OCI-LY3 (cell line): ENCODE data around the gene HPS3.

ENCODE experiments used
- H2AFZ ChIP-seq: fragments of 200-600, 300-600 bp; shearing (Covaris generic); 2 replicates; pipeline ENCODE4 v1.6.0; 2014; ENCODE audit warnings: antibody characterized with exemption, low read depth, low read length
- H3K27ac ChIP-seq: fragments of 200-600, 300-600 bp; sonication (generic); 2 replicates; pipeline ENCODE4 v1.5.1; 2014; ENCODE audit warnings: mild to moderate bottlenecking, low read length, moderate library complexity, mixed read lengths
- H3K27me3 ChIP-seq: fragments of 200-600, 300-600 bp; sonication (generic); 2 replicates; pipeline ENCODE4 v1.6.1; 2014; ENCODE audit warnings: low read depth, low read length, mixed read lengths
- H3K36me3 ChIP-seq: fragments of 200-600, 300-600 bp; sonication (generic); replicated peaks from 2 replicates; pipeline ENCODE3; 2014; ENCODE audit warnings: low read depth, low read length, mixed read lengths
- H3K4me1 ChIP-seq: fragments of 300-600, 200-600 bp; sonication (generic); 2 replicates; pipeline ENCODE4 v1.6.1; 2014; ENCODE audit warnings: low read length, mixed read lengths
- H3K4me2 ChIP-seq: fragments of 200-600, 300-600 bp; sonication (generic); 2 replicates; pipeline ENCODE4 v1.6.1; 2014; ENCODE audit warnings: low read length, mixed read lengths
- H3K4me3 ChIP-seq: fragments of 300-600, 200-600 bp; sonication (generic); 2 replicates; pipeline ENCODE4 v1.5.1; 2014; ENCODE audit warnings: antibody characterized with exemption, mild to moderate bottlenecking, low read length, moderate library complexity
- H3K79me2 ChIP-seq: fragments of 300-600, 200-600 bp; shearing (Covaris generic); 2 replicates; pipeline ENCODE4 v1.6.1; 2014; ENCODE audit warnings: mild to moderate bottlenecking, low read length, mixed read lengths
- H3K9ac ChIP-seq: fragments of 300-600, 200-600 bp; shearing (Covaris generic); 2 replicates; pipeline ENCODE4 v1.6.0; 2014; ENCODE audit warnings: mild to moderate bottlenecking, low read length, moderate library complexity
- H3K9me3 ChIP-seq: fragments of 200-600, 300-600 bp; shearing (Covaris generic); 2 replicates; pipeline ENCODE4 v1.6.1; 2014; ENCODE audit warnings: low read length, mixed read lengths; ENCODE audit not compliant: insufficient read depth
- H4K20me1 ChIP-seq: fragments of 200-600, 300-600 bp; sonication (generic); 2 replicates; pipeline ENCODE4 v1.6.1; 2016; ENCODE audit warnings: low read length, mixed read lengths; ENCODE audit not compliant: insufficient read depth
- EZH2phosphoT487 ChIP-seq: fragments of 200-600 bp; shearing (Covaris generic); IDR thresholded peaks from 2 replicates; pipeline ENCODE4 v1.6.1; 2018; ENCODE audit warnings: antibody characterized with exemption, mixed run types, low read depth
- TF ChIP-seq, protein P1 (sequence below): fragments of 200-600, 300-600 bp; sonication (generic); IDR thresholded peaks from 2 replicates; pipeline ENCODE4 v1.5.1; 2014; ENCODE audit warnings: antibody characterized with exemption, low read length, low read depth

HPS3 gene

DNA sequence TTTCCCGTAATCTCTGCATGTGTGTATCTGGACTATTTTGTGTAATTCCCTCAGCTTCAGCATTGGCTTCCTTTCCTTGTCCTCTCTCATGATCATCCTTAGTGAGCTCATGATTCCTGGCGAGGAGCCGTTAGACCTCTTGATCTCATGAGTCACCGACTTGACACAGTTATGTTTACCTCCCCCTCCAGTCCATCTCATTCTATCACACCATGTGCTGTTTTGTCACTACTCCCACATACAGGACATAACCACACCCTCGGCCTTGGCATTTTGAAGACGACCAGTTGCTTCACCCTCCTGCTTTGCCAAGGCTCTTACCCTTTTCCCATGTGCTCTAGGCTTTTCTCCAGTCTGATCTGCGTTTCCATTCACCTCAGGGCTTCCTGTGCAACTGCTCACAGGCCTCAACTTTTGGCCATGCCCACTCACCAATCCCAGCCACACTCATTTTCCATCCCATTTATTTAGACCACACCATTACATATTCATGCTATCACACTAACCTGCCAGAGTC is 50.7 kb downstream of the HPS3 start:
- Histone ChIP-seq H3K79me2 (no peaks in the 10 kb centered on the region), H3K36me3 (peaks cover 7% of the 10 kb centered on the region), H3K4me2 (no peak overlapping the region), H3K27me3 (no peaks in the 10 kb centered on the region), H3K4me3 (no peak overlapping the region), H3K4me1 (no peaks in the 10 kb centered on the region), H3K27ac (no peak overlapping the region), H3K9me3 (no peaks in the 10 kb centered on the region), H2AFZ (no peak overlapping the region), H3K9ac (no peak overlapping the region), H4K20me1 (no peaks in the 10 kb centered on the region)
- TF ChIP-seq, protein P1, sequence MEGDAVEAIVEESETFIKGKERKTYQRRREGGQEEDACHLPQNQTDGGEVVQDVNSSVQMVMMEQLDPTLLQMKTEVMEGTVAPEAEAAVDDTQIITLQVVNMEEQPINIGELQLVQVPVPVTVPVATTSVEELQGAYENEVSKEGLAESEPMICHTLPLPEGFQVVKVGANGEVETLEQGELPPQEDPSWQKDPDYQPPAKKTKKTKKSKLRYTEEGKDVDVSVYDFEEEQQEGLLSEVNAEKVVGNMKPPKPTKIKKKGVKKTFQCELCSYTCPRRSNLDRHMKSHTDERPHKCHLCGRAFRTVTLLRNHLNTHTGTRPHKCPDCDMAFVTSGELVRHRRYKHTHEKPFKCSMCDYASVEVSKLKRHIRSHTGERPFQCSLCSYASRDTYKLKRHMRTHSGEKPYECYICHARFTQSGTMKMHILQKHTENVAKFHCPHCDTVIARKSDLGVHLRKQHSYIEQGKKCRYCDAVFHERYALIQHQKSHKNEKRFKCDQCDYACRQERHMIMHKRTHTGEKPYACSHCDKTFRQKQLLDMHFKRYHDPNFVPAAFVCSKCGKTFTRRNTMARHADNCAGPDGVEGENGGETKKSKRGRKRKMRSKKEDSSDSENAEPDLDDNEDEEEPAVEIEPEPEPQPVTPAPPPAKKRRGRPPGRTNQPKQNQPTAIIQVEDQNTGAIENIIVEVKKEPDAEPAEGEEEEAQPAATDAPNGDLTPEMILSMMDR: no peak
- no peak for TF ChIP-seq EZH2phosphoT487

DNA sequence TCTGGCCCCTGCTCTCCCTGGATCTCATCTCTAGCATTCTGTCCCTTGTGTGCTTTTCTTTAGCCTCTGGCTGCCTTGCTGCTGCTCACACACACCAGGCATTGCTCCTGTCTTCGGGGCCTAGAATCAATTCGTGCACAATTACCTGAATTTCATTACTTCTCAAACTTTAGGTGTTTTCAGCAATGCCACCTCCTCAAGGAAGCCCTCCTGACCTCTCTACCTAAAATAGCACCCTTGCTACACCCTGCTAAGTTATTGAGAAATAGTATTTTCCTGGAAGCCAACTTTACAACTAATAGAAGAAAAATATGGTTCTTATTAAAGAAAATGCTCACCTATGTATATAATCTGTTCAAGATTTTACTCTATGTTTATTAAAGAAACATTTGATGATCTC is 51.7 kb downstream of the HPS3 start:
- Histone ChIP-seq H3K36me3 (peaks cover 7% of the 10 kb centered on the region), H3K4me3 (no peak overlapping the region)
- TF ChIP-seq, protein P1: no peak
- no peak for TF ChIP-seq EZH2phosphoT487

DNA sequence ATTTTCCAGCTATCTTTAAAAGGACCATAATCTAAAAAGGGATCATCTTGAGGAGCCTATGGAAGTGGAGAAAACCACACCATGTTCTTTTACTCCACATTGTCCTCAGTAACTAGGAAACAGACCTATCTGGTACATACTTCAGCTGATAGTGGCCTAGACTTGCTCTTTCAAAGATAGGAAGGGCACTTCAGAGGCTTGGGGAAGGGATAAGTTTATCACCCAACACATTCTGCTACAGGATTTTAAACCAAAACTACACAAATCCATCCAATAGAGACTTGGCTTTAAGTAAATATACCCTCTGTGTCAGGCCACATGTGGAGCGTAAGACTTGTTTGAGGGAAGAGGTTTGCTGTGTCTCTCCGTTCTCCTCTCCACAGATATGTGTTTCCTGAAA is 56.8 kb downstream of the HPS3 start:
- no peak overlapping the region for H3K27ac ChIP-seq
- H3K4me2 ChIP-seq: no peak overlapping the region
- H3K4me3 ChIP-seq: no peak overlapping the region
- H2AFZ ChIP-seq: no peak overlapping the region
- no peaks in the 10 kb centered on the region for H4K20me1 ChIP-seq
- no peaks in the 10 kb centered on the region for H3K36me3 ChIP-seq
- H3K9me3 ChIP-seq: no peaks in the 10 kb centered on the region
- TF ChIP-seq, protein P1: no peak
- no peak for TF ChIP-seq EZH2phosphoT487
- no peaks in the 10 kb centered on the region for H3K79me2 ChIP-seq
- no peaks in the 10 kb centered on the region for H3K4me1 ChIP-seq
- H3K27me3 ChIP-seq: no peaks in the 10 kb centered on the region
- no peak overlapping the region for H3K9ac ChIP-seq

More for the DNA sequence above, 51.7 kb downstream of the HPS3 start:
- no peak overlapping the region for H3K27ac ChIP-seq
- no peaks in the 10 kb centered on the region for H3K79me2 ChIP-seq
- no peak overlapping the region for H2AFZ ChIP-seq
- no peak overlapping the region for H3K9ac ChIP-seq
- no peak overlapping the region for H3K4me2 ChIP-seq
- H3K27me3 ChIP-seq: no peaks in the 10 kb centered on the region
- no peaks in the 10 kb centered on the region for H4K20me1 ChIP-seq
- no peaks in the 10 kb centered on the region for H3K9me3 ChIP-seq
- H3K4me1 ChIP-seq: no peaks in the 10 kb centered on the region

GRCh38 chr3:149186721-149187120 is 57.3 kb downstream of the HPS3 start:
- Histone ChIP-seq H3K4me3 (no peak overlapping the region), H3K4me2 (no peak overlapping the region), H3K27me3 (no peaks in the 10 kb centered on the region), H3K27ac (no peak overlapping the region), H3K9ac (no peak overlapping the region), H2AFZ (no peak overlapping the region), H3K9me3 (no peaks in the 10 kb centered on the region), H3K4me1 (no peaks in the 10 kb centered on the region), H3K79me2 (no peaks in the 10 kb centered on the region), H4K20me1 (no peaks in the 10 kb centered on the region), H3K36me3 (no peaks in the 10 kb centered on the region)
- no peak for TF ChIP-seq EZH2phosphoT487
- TF ChIP-seq, protein P1: no peak
